ENCODE measurements around the gene ARCN1.
"Not testable (repeated sequence)": the region's sequence is repeated elsewhere in the genome, so short reads cannot be mapped to it uniquely, and the experiment has no call there.

ARCN1 gene

GRCh38 chr11:118544647-118545010 lies 27.6 kb upstream of the ARCN1 start:
- no peak for DNase-seq

GRCh38 chr11:118545533-118545932 lies 26.7 kb upstream of the ARCN1 start:
- DNase-seq, result no peak

- no peak for DNase-seq
Measured at GRCh38 chr11:118547132-118547531, 25.1 kb upstream of the ARCN1 start.

- DNase-seq, result no peak
Measured at GRCh38 chr11:118552341-118552740, 19.9 kb upstream of the ARCN1 start.

GRCh38 chr11:118560806-118561205 lies 11.4 kb upstream of the ARCN1 start:
- DNase-seq, result no peak

GRCh38 chr11:118565051-118565450 lies 7.2 kb upstream of the ARCN1 start:
- no peak for DNase-seq

- DNase-seq, result no peak
Measured at GRCh38 chr11:118569670-118570069, 2.5 kb upstream of the ARCN1 start.

- DNase-seq, result no peak
Measured at GRCh38 chr11:118570787-118571186, 1.4 kb upstream of the ARCN1 start.

- not testable (repeated sequence) for DNase-seq
Measured at GRCh38 chr11:118571701-118572060, 528 bp upstream of the ARCN1 start.

GRCh38 chr11:118572981-118573550 lies 857 bp downstream of the ARCN1 start:
- no peak for DNase-seq

- no peak for DNase-seq
Measured at GRCh38 chr11:118574636-118575035, 2.4 kb downstream of the ARCN1 start.

GRCh38 chr11:118577995-118578394 lies 5.8 kb downstream of the ARCN1 start:
- DNase-seq, result not testable (repeated sequence)

GRCh38 chr11:118581057-118581456 lies 8.8 kb downstream of the ARCN1 start:
- no peak for DNase-seq

- no peak for DNase-seq
Measured at GRCh38 chr11:118587952-118588351, 15.7 kb downstream of the ARCN1 start.

- no peak for DNase-seq
Measured at GRCh38 chr11:118592616-118593367, 20.6 kb downstream of the ARCN1 start.

GRCh38 chr11:118594984-118595383 lies 22.8 kb downstream of the ARCN1 start:
- not testable (repeated sequence) for DNase-seq

- DNase-seq, result no peak
Measured at GRCh38 chr11:118596224-118597146, 24.3 kb downstream of the ARCN1 start.

- DNase-seq, result no peak
Measured at GRCh38 chr11:118597556-118597955, 25.3 kb downstream of the ARCN1 start.

GRCh38 chr11:118602331-118602730 lies 30.1 kb downstream of the ARCN1 start:
- no peak for DNase-seq

- not testable (repeated sequence) for DNase-seq
Measured at GRCh38 chr11:118603709-118604108, 31.5 kb downstream of the ARCN1 start.

GRCh38 chr11:118604566-118604965 lies 32.4 kb downstream of the ARCN1 start:
- DNase-seq, result no peak

GRCh38 chr11:118605116-118605867 lies 33.1 kb downstream of the ARCN1 start:
- DNase-seq, result no peak

Data from 8988T (cell line).